HG02970 (cell line): ENCODE results near the gene STMN3.
"Not testable (repeated sequence)": the region's sequence is repeated elsewhere in the genome, so short reads cannot be mapped to it uniquely, and the experiment has no call there.

ENCODE experiments used
- ATAC-seq: cut with Tn5 transposase; IDR thresholded peaks from one replicate; pipeline ENCODE4 v1.9.1; 2021; ENCODE audit warnings: mild to moderate bottlenecking, moderate library complexity, moderate number of reproducible peaks; ENCODE audit not compliant: unreplicated experiment, low FRiP score

STMN3 gene

DNA sequence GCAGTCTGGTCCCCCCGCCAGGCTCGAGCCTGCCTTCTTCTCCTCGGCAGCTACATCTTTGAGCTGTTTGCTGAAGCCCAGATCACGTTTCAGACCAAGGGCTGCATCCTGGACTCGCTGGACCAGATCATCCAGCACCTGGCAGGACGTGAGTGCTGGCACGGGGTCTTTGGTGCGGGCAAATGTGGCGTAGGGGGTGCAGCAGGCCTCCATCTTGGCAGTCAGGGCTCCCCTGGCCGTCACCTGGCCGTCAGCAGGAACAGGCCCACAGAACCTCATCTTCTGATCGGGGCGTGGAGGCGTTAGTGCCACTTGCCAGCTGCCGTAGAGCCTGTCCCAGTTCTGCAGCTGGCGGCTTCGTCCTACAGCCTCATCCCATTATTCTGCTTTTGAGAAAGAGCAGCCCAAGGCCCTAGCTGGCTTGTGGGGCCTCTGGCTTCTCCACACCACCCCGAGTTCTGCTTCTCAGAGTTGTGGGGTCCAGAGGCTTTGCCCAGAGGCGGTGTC is 26.6 kb upstream of the STMN3 start:
- ATAC-seq = no peak

GRCh38 chr20:63678667-63679465 is 25.6 kb upstream of the STMN3 start:
- ATAC-seq = no peak

DNA sequence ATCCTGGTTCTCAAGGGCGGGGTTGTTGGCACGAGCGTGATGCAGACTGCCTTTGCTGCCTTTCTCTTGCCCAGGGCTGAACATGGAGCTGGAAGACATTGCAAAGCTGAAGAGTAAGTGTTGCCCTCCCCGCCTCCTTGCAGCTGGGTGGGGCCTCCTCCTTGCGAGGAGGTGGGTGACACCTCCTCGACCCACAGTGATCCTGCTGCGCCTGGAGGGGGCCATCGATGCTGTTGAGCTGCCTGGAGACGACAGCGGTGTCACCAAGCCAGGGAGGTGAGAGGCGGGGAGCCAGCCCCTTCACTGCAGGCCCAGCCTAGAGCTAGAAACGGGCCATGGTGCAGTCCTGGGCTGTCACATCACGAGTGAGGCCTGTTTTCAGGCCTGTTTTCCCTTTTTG is 24.8 kb upstream of the STMN3 start:
- no peak for ATAC-seq

- ATAC-seq = no peak
These were observed 22.6 kb upstream of the STMN3 start for GRCh38 chr20:63675681-63676368.

GRCh38 chr20:63673951-63674350 is 20.7 kb upstream of the STMN3 start:
- ATAC-seq = no peak

DNA sequence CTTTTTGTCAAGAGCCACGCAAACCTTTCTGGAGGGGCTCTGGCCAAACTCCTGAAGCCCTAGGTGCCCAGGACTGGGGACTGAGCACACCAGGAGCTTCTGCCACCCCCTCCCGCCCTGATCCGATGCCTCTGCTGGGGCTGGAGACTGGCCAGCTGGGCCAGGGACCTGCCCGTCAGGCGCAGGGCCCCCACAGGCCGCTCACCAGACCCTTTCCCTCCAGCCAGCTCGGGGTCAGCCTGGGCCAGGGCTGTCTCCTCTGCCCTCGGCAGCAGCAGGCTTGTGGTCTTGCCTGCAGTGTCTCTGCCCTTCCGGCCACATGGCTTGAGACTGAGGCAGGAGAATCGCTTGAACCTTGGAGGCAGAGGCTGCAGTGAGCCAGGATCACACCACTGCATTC is 19.4 kb upstream of the STMN3 start:
- no peak for ATAC-seq

GRCh38 chr20:63671695-63672094 is 18.5 kb upstream of the STMN3 start:
- not testable (repeated sequence) for ATAC-seq

- ATAC-seq = no peak
These were observed 15.1 kb upstream of the STMN3 start for GRCh38 chr20:63668351-63668750.

GRCh38 chr20:63667858-63668257 is 14.6 kb upstream of the STMN3 start:
- no peak for ATAC-seq

DNA sequence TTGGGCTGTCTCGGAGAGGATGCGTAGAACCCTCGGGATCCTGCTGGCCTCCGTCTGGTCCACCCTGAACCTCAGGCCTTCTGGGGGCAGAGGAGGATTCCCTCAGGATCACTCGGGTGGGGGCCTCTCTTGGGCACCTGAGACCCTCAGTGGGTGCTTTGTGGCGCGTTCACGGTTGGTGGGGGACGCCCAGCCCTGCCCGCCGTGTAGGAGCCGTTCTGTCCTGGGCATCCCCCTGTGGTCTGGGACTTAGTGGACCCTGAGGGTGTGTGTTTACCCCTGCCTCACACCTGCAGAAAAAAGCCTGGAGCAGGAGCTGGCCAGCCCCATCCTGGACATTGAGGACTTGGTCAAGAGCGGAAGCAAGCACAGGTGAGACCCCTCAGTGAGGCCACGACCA is 12.5 kb upstream of the STMN3 start:
- ATAC-seq = no peak

- ATAC-seq = no peak
These were observed 11.8 kb upstream of the STMN3 start for GRCh38 chr20:63664861-63665594.

DNA sequence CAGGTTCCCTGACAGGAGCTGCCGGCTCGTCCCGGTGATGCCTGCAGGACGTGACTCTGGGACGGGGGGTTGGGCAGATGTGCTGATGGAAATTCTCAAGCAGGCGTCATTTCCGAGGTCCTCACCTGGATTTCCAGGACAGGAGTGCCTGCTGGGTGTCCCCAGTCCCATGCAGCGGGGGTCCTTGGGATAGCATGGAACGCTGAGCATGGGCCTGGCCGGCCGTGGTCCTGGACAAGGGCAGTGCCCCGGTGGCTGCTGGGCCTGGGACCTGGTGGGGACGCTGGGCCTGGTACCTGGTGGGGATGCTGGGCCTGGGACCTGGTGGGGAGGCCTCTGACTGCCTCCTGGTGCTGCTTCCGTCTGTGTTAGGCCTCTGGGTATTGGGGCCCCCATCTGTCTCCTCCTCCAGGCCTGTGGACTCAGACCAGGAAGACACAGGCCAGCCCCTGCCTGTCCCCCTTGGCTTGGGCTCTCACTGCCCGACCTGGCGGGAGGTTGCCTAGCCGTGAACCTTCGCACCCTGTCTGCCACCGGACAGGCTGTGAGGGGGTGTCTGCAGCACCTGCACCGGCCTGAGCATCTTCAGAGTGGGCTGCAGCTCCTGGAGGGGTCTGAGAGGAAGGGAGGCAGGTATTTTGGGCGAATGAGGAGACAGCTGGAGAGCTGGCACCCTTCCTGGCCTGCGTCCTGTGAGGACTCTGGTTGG is 11.1 kb upstream of the STMN3 start:
- ATAC-seq = no peak

DNA sequence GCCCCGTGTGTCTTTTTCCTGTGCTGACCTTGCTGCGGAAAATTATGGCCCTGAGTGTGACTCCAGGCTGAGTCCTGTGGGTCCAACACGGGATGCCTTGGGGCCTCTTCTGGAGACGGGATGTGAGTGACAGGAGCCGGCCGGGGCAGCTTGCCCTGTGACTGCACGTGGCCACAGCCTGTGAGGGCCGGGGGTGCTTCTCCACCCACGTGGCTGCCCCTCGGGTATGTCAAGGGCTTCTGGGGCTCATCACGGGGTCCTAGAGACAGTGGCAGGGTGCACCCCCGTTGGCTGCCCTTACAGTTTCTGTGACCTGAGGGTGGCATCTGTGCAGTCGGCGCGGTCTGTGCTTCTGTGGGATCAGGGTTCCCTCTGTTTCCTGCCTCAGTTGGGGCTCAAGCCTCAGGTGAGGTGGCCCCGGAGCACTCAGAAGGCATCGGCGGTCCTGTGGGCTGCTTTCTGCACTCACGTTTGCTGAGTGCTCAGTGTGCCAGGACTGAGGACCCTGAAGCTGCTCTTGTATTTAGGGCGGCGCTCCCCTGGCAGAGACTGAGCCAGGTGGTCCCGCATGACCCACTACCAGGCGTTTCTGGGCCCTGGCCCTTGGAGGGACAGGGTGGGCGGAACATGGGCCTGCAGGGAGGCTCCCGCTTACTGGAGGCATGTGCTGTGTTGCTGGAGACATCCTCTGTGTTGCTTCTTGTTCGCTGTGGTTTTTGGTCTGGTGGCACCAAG is 10.3 kb upstream of the STMN3 start:
- ATAC-seq = no peak

DNA sequence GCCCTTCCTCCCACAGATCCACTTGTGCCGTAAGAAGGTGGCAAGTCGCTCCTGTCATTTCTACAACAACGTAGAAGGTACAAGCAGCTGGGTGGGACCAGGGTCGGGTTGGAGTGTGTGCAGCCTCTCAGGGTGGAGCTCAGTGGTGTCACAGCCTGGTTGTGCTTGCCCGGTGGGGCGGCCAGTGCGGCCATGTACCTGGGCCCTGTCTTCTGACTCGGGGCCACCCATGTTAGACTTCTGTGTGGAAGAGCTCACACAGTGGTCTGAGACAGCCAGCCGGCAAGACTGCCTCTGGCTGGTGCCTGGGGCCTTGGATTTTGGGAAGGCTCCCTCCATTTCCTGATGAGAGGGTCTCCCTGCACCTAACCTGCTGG is 9.6 kb upstream of the STMN3 start:
- ATAC-seq = no peak

- ATAC-seq = no peak
These were observed 9.0 kb upstream of the STMN3 start for GRCh38 chr20:63661959-63662812.

- ATAC-seq = no peak
These were observed 7.9 kb upstream of the STMN3 start for GRCh38 chr20:63661108-63661507.

- ATAC-seq = no peak
These were observed 7.4 kb upstream of the STMN3 start for GRCh38 chr20:63660622-63661021.

GRCh38 chr20:63660174-63660573 is 7.0 kb upstream of the STMN3 start:
- ATAC-seq = not testable (repeated sequence)

DNA sequence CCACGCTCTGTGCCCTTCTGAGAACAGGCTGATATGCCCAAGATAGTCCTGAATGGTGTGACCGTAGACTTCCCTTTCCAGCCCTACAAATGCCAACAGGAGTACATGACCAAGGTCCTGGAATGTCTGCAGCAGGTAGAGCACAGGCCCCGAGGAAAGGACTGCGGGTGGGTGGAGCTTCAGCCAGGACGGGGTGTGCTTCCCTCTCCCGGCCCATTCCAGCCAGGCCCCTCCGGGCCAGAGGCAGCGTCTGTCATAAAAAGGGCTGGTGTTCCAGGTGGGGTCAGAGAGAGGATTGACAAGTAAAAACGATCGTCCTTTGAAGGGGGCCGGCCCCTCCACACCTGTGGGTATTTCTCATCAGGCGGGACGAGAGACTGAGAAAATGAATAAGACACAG is 6.1 kb upstream of the STMN3 start:
- ATAC-seq = no peak
